Measurements from ENCODE around the gene ANKRD33B.
"Not testable (repeated sequence)": the region's sequence is repeated elsewhere in the genome, so short reads cannot be mapped to it uniquely, and the experiment has no call there.

The ANKRD33B gene

DNA sequence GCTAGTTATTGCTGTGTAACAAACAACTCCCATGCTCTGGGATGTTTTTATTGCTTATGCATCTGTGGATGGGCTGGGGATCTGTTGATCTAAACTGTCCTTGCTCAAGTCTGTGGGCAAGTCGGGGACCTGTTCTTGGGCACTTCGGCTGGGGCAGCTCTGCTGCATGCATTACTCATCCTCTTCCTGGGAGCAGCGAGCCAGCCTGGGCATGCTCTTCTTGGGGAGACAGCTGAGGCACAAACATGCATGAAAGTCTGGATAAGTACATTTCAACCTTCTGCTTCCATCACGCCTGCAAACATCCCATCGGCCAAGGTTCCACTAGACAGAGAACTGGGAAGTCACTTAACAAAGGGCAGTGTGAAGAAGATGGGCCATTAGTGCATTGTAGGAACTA lies 66.3 kb downstream of the ANKRD33B start:
- peaks cover 5% of the 10 kb centered on the region for H3K27me3 Mint-ChIP-seq (ENCODE audit: low read depth)
- no peak overlapping the region for H3K4me3 Mint-ChIP-seq
- peaks cover 19% of the 10 kb centered on the region for H3K36me3 Mint-ChIP-seq (ENCODE audit: low read depth)
- peak overlapping the region; percentile 22 for H3K27ac Mint-ChIP-seq
- peaks cover 60% of the 10 kb centered on the region for H3K4me1 Mint-ChIP-seq (ENCODE audit: low read depth)
- peaks cover 7% of the 10 kb centered on the region for H3K9me3 Mint-ChIP-seq

DNA sequence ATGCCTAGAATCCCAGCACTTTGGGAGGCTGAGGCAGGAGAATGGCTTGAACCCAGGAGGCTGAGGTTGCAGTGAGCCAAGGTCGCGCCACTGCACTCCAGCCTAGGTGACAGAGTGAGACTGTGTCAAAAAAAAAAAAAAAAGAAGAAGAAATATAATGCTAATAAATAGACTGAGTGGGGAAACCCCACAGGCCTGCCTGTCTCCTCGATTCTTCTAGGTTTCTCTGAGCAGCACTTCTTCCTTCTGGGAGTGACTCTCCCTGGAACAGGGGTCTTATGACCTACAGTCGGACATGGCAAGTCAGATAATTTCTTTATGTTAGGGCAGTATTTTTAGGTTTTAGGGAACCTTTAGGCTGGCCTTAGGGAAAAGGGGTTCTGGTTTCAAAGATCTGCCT lies 66.9 kb downstream of the ANKRD33B start:
- peaks cover 13% of the 10 kb centered on the region for H3K36me3 Mint-ChIP-seq (ENCODE audit: low read depth)
- H3K27me3 Mint-ChIP-seq (ENCODE audit: low read depth); H3K9me3 Mint-ChIP-seq: not testable (repeated sequence)
- H3K4me1 Mint-ChIP-seq (ENCODE audit: low read depth), result peaks cover 63% of the 10 kb centered on the region
- peak overlapping the region; percentile 7 for H3K4me3 Mint-ChIP-seq
- peak overlapping the region; percentile 32 for H3K27ac Mint-ChIP-seq

DNA sequence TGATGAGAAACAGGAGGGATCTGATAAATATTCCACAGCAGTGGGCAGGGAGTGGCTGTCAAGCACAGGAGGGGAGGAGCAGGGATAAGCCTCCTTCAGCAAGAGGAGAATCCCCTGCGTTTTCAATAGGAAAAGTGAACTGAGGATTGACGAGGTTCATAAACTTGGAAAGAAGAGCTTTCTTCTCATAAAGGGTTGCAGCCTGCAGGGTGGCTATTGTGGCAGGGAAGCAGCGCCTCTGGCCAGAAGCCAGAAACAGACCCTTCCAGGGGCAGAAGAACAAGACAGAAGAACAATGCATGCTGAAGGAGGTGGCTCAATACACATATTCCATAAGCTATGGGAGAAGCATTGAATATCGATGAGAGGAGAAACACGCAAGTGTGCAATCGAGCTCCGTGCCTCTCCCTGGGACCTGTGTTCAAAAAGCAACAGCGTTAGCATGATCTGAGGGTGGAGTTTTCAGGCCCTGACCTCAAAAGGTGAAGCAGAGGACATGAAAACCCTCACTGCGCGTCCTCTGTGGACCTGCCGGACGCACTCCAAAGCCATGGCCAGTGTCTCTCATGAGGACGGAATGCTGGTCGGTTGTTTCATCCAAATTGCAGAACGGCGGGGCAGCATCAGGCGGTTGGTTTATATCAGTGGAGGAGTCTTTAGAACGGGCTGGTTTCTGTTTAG lies 67.6 kb downstream of the ANKRD33B start:
- Mint-ChIP-seq H3K27me3 (ENCODE audit: low read depth) (peaks cover 5% of the 10 kb centered on the region), H3K36me3 (ENCODE audit: low read depth) (peaks cover 13% of the 10 kb centered on the region), H3K9me3 (peaks cover 7% of the 10 kb centered on the region), H3K27ac (peak overlapping the region; percentile 74), H3K4me1 (ENCODE audit: low read depth) (peaks cover 65% of the 10 kb centered on the region), H3K4me3 (peak overlapping the region; percentile 50)

DNA sequence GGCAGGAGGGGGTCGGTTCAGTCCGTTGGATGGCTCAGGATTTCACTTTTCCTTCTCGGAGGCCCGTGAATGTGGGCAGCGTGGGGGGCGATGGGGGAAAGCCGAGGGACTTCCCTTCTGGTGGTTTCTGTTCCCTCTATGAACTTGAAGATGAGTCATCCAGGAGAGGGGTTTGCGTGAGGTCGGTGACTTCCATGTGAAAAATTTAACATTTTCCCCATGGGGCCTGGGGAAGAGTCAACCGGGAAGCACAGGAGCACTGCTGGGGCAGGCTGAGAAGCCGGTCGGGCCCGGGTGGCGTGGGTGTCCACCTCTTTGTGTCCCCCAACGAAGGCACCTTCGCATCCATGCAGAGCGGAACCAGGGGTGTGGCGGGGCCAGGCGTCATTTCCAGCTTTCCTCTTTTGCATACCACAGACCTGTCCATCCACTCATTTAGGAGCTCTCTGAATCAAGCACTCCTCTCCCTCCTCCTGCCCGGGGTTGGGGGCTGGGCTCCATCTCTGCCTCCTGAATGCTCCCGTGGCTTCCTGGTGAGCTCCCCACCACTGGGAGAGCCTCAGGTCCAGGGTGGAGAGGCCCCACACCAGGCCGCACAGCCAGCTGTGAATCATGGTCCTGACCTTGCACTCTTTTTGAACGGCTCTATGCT lies 68.4 kb downstream of the ANKRD33B start:
- Mint-ChIP-seq H3K4me1 (ENCODE audit: low read depth) (peaks cover 66% of the 10 kb centered on the region), H3K27me3 (ENCODE audit: low read depth) (peaks cover 5% of the 10 kb centered on the region), H3K36me3 (ENCODE audit: low read depth) (peaks cover 13% of the 10 kb centered on the region), H3K4me3 (peak overlapping the region; percentile 50), H3K27ac (peak overlapping the region; percentile 74), H3K9me3 (peaks cover 7% of the 10 kb centered on the region)

DNA sequence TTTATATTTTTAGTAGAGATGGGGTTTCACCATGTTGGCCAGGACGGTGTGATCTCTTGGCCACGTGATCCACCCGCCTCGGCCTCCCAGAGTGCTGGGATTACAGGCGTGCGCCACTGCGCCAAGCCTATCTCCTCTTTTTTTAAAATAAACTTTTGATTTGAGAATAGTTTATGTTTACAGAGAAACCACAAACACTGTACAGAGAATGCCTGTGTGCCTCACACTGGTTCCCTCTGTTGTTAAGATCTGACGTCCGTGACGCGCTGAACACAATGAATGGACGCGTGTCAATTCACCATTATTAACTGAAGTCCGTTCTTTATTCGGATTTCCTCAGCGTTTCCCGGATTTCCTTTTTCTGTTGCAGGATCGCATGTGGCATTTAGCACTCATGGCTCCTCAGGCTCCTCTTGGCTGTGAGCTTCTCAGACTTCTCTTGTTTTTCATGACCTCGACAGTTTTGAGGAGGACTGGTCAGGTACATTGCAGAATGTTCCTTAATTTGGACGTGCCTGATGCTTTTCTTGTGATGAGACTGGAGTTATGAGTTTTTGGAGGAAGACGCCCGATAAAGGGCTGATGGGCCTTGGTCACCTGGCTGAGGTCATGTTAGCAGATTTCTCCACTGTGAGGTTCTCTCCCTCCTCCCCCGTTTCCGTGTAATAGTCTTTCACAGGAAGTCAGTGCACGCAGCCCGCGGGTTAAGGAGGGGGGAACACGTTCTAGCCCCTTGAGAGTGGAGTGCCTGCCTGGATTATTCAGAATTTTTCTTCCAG lies 69.6 kb downstream of the ANKRD33B start:
- H3K36me3 Mint-ChIP-seq (ENCODE audit: low read depth), result peaks cover 19% of the 10 kb centered on the region

DNA sequence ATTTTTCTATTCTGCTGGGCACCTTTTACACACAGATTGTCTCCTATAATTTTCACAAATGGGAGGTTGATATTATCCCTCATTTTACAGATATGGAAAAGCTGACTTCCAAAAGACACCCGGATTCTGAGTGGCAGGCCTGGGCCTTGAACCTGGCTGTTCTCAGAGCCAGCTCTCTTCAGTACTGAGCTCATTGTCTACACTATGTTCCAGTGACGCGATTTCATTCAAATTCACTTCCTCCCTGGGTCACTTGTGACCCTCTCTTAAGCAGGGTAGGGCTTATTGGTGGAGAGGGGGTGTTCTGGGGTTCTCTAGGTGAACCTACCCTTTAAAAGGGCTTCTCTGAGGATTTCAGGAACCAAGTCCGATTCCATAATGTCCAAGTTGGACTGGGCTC lies 70.2 kb downstream of the ANKRD33B start:
- peak overlapping the region; percentile 95 for H3K27ac Mint-ChIP-seq
- peak overlapping the region; percentile 65 for H3K4me3 Mint-ChIP-seq
- H3K27me3 Mint-ChIP-seq (ENCODE audit: low read depth), result no peaks in the 10 kb centered on the region
- peaks cover 18% of the 10 kb centered on the region for H3K36me3 Mint-ChIP-seq (ENCODE audit: low read depth)
- peaks cover 13% of the 10 kb centered on the region for H3K9me3 Mint-ChIP-seq
- peaks cover 61% of the 10 kb centered on the region for H3K4me1 Mint-ChIP-seq (ENCODE audit: low read depth)

More for the DNA sequence above, 69.6 kb downstream of the ANKRD33B start:
- peak overlapping the region; percentile 65 for H3K4me3 Mint-ChIP-seq
- peaks cover 5% of the 10 kb centered on the region for H3K27me3 Mint-ChIP-seq (ENCODE audit: low read depth)
- peaks cover 63% of the 10 kb centered on the region for H3K4me1 Mint-ChIP-seq (ENCODE audit: low read depth)
- peaks cover 9% of the 10 kb centered on the region for H3K9me3 Mint-ChIP-seq
- peak overlapping the region; percentile 95 for H3K27ac Mint-ChIP-seq

DNA sequence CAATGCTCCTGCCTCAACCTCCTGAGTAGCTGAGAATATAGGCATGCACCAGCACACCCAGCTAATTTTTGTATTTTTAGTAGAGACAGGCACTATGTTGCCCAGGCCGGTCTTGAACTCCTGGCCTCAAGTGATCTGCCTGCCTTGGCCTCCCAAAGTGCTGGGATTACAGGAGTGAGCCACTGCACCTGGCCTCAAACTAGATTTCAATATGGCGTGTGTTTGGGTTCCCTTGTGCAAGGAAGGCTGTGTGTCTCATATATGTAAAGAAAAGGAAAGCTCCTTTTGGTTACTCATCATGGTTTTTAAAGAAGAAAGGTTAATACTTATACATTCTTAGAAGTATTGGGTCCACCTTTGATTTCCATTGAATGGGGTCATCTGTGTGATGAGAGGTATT lies 70.7 kb downstream of the ANKRD33B start:
- Mint-ChIP-seq H3K27ac (peak overlapping the region; percentile 95), H3K4me3 (peak overlapping the region; percentile 71), H3K4me1 (ENCODE audit: low read depth) (peaks cover 57% of the 10 kb centered on the region), H3K9me3 (peaks cover 9% of the 10 kb centered on the region), H3K36me3 (ENCODE audit: low read depth) (peaks cover 14% of the 10 kb centered on the region), H3K27me3 (ENCODE audit: low read depth) (no peaks in the 10 kb centered on the region)

DNA sequence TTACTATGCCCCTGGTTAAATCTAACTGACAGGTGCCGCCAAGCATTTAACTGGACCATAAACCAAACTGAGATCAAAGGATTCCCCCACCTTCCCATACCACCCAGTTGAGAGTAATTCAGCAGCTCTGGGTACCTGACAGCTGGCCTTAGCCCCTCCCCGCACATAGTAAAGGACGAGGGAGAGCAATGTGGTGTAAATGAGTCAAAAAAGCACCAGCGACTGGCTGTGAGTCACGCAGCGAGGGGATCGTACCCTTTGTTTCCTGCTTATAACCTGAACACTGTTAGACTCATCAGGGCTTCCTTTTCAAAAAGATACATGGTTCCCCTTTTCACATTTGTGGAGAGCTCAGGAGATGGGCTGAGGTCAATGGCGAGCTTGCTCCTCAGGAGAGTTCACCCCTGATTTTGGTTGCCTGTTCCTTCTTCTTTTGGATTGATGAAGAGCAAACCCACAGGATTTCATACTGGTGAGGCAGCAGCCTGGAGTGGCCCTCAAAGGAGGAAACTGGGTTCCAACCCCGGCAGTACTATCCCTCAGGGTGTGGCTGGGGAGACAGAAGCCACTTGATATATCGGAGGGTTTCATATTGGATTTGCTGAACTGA lies 71.5 kb downstream of the ANKRD33B start:
- peak overlapping the region; percentile 95 for H3K27ac Mint-ChIP-seq
- peaks cover 6% of the 10 kb centered on the region for H3K9me3 Mint-ChIP-seq
- H3K4me3 Mint-ChIP-seq, result peak overlapping the region; percentile 71
- H3K4me1 Mint-ChIP-seq (ENCODE audit: low read depth), result peaks cover 54% of the 10 kb centered on the region
- peaks cover 17% of the 10 kb centered on the region for H3K36me3 Mint-ChIP-seq (ENCODE audit: low read depth)
- H3K27me3 Mint-ChIP-seq (ENCODE audit: low read depth), result no peaks in the 10 kb centered on the region

DNA sequence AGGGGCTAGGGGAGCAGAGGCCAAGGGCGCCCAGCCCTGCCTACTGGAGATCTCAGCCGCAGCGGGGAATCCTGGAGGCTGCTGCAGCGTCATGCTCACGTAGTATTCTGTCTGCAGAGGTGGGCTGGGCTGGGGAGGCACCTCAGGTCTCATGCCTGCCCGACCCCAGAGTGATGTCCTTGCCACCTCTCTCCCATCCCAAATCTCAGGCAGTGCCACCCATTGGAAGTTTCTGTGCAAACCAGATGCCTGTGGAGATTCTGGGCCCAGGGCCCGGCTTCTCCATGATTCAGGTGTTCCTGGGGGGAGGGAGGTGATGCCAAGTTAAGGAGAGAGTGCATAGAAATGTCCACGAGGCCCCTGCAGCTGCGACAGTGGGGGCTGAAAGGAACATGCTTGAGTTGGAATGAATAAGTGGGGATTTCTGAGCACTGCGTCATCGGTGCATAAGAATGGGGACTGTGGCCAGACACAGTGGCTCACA lies 72.0 kb downstream of the ANKRD33B start:
- H3K27me3 Mint-ChIP-seq (ENCODE audit: low read depth), result no peaks in the 10 kb centered on the region
- peak overlapping the region; percentile 95 for H3K27ac Mint-ChIP-seq
- peak overlapping the region; percentile 71 for H3K4me3 Mint-ChIP-seq
- peaks cover 20% of the 10 kb centered on the region for H3K36me3 Mint-ChIP-seq (ENCODE audit: low read depth)
- peaks cover 6% of the 10 kb centered on the region for H3K9me3 Mint-ChIP-seq
- H3K4me1 Mint-ChIP-seq (ENCODE audit: low read depth), result peaks cover 52% of the 10 kb centered on the region

DNA sequence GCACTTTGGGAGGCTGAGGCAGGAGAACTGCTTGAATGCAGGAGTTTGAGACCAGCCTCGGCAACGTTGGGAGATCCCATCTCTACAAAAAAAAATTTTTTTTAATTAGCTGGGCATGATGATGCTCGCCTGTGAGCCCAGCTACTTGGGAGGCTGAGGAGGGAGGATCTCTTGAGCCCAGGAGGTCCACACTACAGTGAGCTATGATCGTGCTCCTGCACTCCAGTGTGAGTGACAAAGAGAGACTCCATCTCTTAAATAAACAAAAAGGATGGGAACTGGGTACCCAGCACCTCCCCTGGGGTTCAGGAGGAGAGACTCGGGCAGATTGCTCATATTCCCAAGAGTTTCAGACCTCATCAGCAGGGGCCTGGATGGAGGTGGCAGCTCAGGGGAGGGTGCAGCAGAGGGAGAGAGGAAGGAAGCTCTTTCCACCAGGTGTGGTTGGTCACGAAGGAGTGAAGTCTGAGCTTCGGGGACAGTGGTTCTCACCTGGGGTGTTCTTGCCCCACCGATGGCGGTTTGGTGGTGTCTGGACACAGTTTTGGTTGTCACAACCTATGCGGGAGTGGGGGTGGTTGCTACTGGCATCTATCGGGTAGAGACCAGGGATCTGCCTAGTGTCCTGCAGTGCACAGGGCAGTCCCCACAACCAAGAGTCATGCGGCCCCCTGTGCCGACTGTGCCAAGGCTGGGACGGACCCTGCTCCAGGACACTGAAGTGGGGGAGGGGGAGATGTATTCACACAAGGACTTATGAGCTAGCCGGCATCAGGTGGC lies 72.7 kb downstream of the ANKRD33B start:
- Mint-ChIP-seq H3K27me3 (ENCODE audit: low read depth) (no peaks in the 10 kb centered on the region), H3K4me1 (ENCODE audit: low read depth) (peaks cover 46% of the 10 kb centered on the region), H3K27ac (peak overlapping the region; percentile 95), H3K4me3 (no peak overlapping the region), H3K36me3 (ENCODE audit: low read depth) (peaks cover 20% of the 10 kb centered on the region), H3K9me3 (peaks cover 6% of the 10 kb centered on the region)

DNA sequence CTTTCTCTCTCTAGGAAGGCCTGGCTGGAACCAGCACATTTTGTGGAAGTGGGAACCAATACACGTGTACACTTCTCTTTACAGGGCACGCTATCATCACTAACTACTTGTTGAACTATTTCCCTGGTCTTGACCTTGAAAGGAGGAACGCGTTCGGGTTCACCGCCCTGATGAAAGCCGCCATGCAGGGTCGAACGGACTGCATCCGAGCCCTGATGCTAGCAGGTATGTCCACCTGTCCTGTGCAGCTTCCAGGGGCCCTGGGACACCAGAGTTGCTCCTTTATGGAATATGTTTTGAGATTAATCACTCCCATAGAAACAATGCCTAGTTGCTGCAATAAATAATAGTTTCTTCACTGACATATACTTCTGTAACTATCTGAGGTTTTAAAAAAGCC lies 74.1 kb downstream of the ANKRD33B start:
- peaks cover 22% of the 10 kb centered on the region for H3K36me3 Mint-ChIP-seq (ENCODE audit: low read depth)
- H3K27ac Mint-ChIP-seq, result peak overlapping the region; percentile 59
- peaks cover 6% of the 10 kb centered on the region for H3K9me3 Mint-ChIP-seq
- H3K4me1 Mint-ChIP-seq (ENCODE audit: low read depth), result peaks cover 37% of the 10 kb centered on the region
- H3K27me3 Mint-ChIP-seq (ENCODE audit: low read depth), result no peaks in the 10 kb centered on the region
- H3K4me3 Mint-ChIP-seq, result no peak overlapping the region

DNA sequence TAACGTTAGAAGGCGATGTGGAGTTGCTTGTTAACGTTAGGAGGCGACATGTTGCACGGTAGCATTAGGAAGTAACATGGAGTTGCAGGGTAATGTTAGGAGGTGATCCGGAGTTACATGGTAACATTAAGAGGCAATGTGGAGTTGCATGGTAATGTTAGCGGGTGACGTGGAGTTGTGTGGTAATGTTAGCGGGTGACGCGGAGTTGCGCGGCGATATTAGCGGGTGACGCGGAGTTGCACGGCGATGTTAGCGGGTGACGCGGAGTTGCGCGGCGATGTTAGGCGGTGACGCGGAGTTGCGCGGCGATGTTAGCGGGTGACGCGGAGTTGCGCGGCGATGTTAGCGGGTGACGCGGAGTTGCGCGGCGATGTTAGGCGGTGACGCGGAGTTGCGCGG lies 74.9 kb downstream of the ANKRD33B start:
- not testable (repeated sequence) for H3K4me3 Mint-ChIP-seq; H3K9me3 Mint-ChIP-seq; H3K27me3 Mint-ChIP-seq (ENCODE audit: low read depth); H3K27ac Mint-ChIP-seq
- peaks cover 31% of the 10 kb centered on the region for H3K4me1 Mint-ChIP-seq (ENCODE audit: low read depth)
- peaks cover 20% of the 10 kb centered on the region for H3K36me3 Mint-ChIP-seq (ENCODE audit: low read depth)

DNA sequence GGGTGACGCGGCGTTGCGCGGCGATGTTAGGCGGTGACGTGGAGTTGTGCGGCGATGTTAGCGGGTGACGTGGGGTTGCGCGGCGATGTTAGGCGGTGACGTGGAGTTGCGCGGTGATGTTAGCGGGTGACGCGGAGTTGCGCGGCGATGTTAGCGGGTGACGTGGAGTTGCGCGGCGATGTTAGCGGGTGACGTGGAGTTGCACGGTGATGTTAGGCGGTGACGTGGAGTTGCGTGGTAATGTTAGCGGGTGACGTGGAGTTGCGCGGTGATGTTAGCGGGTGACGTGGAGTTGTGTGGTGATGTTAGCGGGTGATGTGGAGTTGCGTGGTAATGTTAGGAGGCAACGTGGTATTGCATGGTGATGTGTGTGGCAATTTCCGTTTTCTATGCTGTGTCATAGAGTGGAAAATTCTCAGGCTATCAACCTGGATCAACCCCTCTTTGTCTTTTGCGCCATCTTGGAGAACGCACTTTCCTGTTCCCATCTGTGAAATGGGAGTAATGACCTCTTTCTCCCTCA lies 76.0 kb downstream of the ANKRD33B start:
- H3K27me3 Mint-ChIP-seq (ENCODE audit: low read depth), result no peaks in the 10 kb centered on the region
- H3K4me3 Mint-ChIP-seq, result no peak overlapping the region
- H3K27ac Mint-ChIP-seq, result no peak overlapping the region
- H3K4me1 Mint-ChIP-seq (ENCODE audit: low read depth), result peaks cover 30% of the 10 kb centered on the region
- H3K9me3 Mint-ChIP-seq, result peaks cover 6% of the 10 kb centered on the region
- H3K36me3 Mint-ChIP-seq (ENCODE audit: low read depth), result peaks cover 22% of the 10 kb centered on the region
